Measurements from ENCODE around the gene C20orf204.
"Not testable (repeated sequence)": the region's sequence is repeated elsewhere in the genome, so short reads cannot be mapped to it uniquely, and the experiment has no call there.

C20orf204 gene

DNA sequence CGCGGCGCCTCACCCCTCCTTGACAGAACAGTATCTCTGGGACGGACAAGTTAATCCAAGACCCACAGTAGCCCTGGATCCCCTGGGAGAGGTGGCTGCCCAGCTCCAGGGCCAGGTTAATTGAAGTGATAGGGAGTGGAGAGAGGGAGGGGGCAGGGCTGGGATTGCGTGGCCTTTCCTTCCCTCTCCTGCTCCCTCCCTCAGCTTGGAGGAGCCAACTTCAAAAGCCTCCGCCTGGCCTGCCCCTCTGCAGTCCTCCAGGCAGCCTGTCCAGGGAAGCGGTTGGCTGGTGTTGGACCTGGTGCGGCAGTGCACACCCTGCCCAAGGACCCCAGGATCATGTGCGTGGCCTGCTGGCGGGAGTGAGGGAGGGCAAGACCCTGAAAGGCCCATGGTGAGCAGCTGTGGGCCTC, at the start of gene C20orf204:
TSS of gene C20orf204 (plus strand) at position 250 of the 413 bp plus-strand sequence. CDS start at position 392, 142 bp downstream.
- DNase-seq, result no peak

DNA sequence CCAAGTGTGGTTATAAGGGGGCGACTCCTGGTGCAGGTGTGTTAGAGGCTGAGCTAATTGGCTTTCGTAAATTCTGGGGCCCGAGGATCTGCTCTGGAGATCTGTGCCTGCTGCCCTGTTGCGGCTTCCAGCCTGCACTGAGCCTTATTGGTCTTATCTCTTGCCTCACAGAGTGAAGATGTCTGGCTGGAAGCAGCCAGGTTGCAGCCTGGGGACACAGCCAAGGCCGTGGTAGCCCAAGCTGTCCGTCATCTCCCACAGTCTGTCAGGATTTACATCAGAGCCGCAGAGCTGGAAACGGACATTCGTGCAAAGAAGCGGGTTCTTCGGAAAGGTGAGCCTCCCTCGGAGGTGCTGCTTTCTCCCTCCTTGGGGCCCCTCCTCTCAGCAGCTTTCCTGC, 35.1 kb upstream of the C20orf204 start:
- DNase-seq, result no peak

GRCh38 chr20:64001607-64002011, 34.4 kb upstream of the C20orf204 start:
- no peak for DNase-seq

DNA sequence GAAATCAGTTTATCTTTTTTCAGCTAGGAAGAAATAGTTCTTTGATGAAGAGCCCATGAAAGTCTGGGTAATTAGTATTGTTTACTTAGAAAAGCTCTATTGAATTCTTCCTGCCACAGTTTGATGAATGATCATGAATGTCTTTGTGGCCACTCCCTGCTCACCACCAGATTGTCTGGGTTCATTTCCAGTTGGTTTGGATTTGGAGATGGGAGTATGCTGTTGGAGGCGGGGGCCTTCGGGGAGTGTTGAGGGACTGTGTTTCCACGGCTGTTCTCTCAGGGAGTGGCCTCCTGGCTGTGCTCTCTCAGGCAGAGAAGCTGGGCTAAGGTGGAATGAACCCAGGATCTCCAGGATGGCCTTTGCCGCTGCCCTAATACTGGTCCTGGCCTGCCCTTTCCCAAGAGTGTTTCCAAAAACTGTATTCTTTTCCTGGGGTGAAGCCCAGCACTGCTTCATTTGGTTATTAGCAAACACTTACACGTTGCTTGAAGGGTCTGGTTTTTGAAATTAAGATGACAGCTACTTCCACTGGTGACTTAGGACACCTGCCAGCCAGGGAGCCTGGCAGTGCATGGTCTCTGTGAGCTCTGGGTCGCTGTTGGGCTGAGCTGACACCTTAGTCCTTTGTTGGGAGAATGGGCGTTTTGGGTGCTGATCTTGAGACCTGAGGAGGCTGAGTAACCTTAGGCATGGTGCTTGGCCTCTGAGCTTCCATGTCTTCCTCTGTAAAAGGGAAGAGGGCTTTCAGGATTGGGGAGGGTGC, 31.8 kb upstream of the C20orf204 start:
- peak; percentile 8 for DNase-seq

DNA sequence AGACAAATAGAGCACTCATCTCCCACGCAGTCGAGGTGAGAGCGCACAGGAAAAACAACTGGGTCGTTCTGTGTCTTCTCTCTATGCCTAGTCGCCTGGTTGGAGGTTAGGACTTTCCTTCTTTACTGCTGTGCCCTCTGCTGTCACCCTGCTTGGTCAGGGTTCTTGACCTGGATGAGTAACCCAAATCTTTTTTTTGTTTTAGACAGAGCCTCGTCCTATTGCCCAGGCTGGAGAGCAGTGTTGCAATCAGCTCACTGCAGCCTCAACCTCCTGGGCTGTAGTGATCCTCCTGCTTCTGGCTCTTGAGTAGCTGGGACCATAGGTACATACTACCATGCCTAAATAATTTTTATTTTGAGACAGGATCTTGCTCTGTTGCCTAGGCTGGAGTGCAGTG, 30.6 kb upstream of the C20orf204 start:
- no peak for DNase-seq

DNA sequence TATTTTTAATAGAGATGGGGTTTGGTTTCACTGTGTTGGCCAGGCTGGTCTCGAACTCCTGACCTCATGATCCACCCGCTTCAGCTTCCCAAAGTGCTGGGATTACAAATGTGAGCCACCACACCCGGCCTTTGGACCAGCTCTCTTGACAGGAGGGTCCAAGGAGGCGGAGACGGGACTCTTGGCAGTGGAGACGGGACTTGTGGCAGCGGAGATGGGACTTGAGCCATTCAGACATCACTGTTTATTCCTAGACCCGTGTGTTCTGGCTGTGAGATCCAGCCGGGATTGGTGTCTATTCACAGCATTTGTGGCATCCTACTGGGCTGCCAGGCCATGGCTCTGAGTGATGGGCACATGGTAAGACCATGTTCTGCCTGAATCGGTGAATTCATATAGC, 29.5 kb upstream of the C20orf204 start:
- no peak for DNase-seq

- DNase-seq, result no peak
Measured at GRCh38 chr20:64006902-64007301, 29.1 kb upstream of the C20orf204 start.

DNA sequence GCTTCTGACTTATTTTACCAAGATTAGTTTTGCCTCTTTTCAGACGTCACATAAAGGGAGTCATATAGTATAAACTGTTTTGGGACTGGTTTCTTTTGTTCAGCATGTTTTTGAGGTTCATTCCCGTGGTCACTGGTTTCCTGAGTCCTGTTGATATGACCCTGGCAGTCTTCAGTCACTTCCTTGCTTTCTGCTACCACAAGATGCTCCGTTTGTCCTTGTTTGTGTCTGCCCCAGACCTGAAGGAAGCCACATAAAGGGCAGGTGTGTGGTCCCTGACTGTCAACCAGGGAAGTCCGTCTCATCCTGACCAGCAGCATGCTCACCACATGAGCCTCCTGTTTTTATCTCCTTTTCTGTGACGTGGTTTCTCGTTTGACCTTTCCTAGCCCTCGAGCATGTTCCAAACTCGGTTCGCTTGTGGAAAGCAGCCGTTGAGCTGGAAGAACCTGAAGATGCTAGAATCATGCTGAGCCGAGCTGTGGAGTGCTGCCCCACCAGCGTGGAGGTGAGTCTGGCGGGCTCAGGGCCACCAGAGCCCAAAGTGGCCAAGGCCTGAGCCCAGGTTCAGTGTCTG, 26.1 kb upstream of the C20orf204 start:
- DNase-seq, result no peak

DNA sequence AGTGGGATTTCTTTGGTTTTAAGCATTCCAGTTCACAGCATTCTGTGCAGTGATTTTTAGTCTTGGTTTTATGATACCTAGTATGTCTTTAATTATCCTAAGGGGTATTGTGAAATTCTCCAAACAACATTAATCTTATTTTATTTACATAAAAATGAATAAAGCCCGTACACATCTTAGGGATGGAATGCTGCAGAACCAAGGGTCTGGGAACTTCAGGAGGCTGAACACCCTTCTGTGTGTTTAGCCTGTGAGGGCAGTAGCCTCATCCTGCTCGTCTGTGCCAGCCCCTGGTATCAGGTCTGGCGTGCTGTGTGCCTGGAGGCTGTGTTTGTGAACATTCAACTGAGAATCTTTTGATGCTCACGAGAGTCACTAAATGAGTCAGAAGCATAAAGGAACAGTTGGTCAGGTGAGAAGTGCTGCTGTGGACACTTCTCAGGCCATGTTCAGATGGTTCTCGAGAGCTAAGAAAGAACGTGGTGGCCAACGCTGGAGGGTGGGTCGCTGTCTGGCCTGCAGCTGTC, 25.2 kb upstream of the C20orf204 start:
- no peak for DNase-seq

DNA sequence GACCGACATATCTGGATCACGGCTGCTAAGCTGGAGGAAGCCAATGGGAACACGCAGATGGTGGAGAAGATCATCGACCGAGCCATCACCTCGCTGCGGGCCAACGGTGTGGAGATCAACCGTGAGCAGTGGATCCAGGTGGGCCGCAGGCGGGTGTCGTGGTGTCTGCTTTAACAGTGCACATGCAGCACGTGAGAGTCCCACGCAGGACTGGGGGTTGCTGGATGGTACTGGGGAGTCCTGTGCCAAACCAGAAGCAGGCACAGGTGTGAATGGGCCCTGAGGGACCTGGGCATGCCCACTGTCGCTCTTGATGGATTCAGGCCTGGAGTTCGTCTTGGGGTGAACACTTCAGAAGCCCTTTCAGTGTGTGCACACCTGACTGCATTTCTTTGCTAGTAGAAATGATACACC, 24.6 kb upstream of the C20orf204 start:
- DNase-seq, result no peak

DNA sequence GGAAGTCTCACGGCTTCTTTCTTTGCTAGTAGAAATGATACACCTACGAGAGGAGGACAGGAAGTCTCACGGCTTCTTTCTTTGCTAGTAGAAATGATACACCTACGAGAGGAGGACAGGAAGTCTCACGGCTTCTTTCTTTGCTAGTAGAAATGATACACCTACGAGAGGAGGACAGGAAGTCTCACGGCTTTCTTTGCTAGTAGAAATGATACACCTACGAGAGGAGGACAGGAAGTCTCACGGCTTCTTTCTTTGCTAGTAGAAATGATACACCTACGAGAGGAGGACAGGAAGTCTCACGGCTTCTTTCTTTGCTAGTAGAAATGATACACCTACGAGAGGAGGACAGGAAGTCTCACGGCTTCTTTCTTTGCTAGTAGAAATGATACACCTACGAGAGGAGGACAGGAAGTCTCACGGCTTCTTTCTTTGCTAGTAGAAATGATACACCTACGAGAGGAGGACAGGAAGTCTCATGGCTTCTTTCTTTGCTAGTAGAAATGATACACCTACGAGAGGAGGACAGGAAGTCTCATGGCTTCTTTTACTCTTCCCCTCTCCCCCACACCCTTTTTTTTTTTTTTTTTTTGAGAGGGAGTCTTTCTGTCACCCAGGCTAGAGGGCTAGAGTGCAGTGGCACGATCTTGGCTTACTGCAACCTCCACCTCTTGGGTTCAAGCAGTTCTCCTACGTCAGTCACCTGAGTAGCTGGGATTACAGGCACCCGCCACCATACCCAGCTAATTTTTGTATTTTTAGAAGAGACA, 23.4 kb upstream of the C20orf204 start:
- not testable (repeated sequence) for DNase-seq

- DNase-seq, result no peak
Measured at GRCh38 chr20:64015635-64016034, 20.3 kb upstream of the C20orf204 start.

- DNase-seq, result no peak
Measured at GRCh38 chr20:64021124-64021975, 14.6 kb upstream of the C20orf204 start.

DNA sequence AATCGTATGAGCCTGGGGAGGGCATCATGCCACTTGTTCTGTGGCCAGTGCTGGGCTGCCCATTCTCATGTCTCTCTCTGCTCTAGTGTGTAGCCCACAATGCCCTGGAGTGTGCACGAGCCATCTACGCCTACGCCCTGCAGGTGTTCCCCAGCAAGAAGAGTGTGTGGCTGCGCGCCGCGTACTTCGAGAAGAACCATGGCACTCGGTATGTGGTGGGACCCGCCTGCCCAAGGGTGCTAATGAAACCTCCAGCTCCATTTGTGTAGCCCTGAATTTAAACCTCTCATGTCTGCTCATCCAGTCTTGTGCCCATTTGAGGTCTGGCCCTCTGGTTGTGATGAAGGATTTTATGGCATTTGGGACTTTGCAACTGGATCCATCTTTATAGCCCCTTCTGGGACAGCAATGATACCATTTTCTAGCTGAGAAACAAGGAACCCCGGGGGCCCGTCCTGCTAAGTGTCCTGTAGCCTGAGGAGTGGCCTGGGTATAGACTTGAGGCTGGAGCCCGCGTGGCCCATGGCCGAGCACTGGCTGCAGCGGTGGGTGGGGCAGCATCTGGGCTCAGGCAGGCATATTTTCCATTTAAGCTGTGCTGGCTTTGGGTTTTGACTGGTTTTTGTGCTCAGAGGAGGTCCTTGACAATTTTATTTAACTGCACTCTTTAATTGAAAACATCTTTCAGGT, 13.2 kb upstream of the C20orf204 start:
- DNase-seq, result no peak

DNA sequence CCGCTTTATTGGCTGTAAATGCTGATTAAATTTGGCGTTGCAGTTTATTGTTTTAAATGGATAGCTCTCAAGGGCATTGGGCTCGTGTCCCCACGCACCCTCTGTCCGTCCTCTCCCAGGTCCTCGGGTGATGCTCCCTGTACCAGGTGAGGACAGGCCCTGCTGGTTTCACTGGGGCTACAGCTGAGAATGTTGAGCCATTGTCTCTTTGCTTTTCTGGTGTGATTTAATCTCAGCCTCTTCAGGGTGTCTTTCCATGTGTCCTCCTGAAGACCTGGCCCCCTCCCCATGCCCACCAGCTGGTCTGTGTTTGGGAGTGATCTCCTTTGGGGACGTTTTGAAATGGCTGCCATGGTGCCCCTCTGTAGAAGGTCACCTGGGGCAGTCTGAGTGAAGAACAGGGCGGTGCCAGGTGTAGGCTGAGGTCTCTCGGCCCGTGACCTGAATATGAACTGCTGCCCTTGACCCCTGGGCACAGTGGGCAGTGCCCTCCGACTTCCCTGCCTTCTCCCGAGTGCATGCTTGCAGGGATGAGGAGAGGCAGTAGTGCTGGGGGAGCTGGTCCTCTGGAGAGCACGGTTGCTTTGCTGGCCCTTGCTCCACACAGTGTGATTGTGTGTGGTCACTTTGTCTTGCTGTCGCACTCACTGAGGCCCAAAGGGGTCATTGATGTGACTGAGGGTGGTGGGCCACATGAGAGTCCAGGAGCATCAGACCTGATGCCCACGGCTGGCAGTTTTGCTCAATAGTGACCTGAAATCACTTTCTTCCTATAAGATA, 12.4 kb upstream of the C20orf204 start:
- no peak for DNase-seq

DNA sequence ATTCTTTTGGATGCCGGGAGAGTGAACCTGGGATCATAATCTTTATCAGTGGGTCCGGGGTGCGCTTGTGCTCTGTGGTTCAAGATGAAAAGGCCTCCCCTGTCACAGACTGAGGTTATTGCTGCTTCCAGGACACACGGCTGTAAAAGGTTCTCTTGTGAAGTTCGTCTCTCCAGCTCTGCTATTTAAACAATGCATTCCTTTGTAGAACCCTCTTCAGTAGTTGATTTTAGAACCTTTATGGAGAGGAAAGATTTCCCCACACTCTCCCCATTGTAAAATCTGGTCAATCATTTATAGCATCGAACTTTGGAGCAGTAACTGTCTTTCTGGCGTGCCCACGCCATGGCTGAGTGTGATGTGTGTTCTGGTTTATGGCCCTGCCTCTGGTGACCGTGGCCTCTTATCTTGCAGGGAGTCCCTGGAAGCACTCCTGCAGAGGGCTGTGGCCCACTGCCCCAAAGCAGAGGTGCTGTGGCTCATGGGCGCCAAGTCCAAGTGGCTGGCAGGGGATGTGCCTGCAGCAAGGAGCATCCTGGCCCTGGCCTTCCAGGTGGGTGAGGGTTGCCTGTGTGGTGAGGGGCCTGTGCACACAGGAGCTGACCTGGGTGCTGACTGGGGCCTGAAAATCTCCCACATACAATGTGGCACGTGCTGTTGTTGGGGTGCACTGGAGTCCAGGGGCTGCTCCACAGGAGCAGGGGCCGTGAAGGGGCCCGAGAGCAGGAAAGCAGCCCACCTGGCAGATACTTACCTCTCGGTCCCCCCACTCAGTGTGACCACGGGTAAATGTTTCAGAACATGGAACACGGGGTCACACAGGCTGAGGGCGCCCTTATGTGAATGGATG, 11.6 kb upstream of the C20orf204 start:
- no peak for DNase-seq

- no peak for DNase-seq
Measured at GRCh38 chr20:64025101-64025825, 10.7 kb upstream of the C20orf204 start.

GRCh38 chr20:64025826-64026412, 10.1 kb upstream of the C20orf204 start:
- no peak for DNase-seq

Data from NCI-H526 treated with DMSO at 0.1 percent for 48 hours (cell line).